Measurements from ENCODE around the gene VENTX. TPM values are rescaled to one million over a fixed set of nuclear protein-coding genes. Genes with fewer than 3 reads are reported as not detected.

VENTX gene
- total RNA-seq, 4 donors from 2014 or later = 0.21 to 1.3 (median 0.51) TPM; not detected in 1

DNA sequence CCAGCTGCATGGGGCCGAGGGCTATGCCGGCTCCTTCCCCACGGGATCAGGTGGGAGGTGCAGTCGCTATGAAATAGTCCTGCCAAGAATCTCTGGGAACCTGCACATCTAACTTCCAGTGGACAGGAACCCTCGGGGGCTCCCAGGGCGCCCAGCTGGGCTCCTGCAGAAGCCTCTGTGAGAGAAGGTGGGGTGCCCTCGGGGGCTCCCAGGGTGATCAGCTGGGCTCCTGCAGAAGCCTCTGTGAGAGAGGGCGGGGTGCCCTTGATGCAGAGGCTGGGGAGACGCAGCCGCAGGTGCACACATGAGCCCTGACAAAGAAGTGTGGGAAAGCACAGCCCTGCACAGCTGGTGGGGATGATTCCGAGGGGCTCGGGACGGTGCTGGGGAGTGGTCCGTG lies 5.9 kb downstream of the VENTX start:
- no peak for TF ChIP-seq POLR2A (IDR thresholded peaks at IDR 0.05)
- TF ChIP-seq, protein P1, sequence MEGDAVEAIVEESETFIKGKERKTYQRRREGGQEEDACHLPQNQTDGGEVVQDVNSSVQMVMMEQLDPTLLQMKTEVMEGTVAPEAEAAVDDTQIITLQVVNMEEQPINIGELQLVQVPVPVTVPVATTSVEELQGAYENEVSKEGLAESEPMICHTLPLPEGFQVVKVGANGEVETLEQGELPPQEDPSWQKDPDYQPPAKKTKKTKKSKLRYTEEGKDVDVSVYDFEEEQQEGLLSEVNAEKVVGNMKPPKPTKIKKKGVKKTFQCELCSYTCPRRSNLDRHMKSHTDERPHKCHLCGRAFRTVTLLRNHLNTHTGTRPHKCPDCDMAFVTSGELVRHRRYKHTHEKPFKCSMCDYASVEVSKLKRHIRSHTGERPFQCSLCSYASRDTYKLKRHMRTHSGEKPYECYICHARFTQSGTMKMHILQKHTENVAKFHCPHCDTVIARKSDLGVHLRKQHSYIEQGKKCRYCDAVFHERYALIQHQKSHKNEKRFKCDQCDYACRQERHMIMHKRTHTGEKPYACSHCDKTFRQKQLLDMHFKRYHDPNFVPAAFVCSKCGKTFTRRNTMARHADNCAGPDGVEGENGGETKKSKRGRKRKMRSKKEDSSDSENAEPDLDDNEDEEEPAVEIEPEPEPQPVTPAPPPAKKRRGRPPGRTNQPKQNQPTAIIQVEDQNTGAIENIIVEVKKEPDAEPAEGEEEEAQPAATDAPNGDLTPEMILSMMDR (IDR thresholded peaks at IDR 0.05) = no peak
- Histone ChIP-seq H3K36me3 (no peaks in the 10 kb centered on the region), H3K27me3 (peaks cover 0 to 4% of the 10 kb centered on the region in 2 donors), H3K4me1 (no peaks in the 10 kb centered on the region), H3K27ac (no peak overlapping the region), H3K4me3 (no peak overlapping the region), H3K9me3 (no peaks in the 10 kb centered on the region)
- intact Hi-C loops (cut with DNase I; ENCODE audit: low total_unique reads) = no loop called here
- DNase-seq = no peak

DNA sequence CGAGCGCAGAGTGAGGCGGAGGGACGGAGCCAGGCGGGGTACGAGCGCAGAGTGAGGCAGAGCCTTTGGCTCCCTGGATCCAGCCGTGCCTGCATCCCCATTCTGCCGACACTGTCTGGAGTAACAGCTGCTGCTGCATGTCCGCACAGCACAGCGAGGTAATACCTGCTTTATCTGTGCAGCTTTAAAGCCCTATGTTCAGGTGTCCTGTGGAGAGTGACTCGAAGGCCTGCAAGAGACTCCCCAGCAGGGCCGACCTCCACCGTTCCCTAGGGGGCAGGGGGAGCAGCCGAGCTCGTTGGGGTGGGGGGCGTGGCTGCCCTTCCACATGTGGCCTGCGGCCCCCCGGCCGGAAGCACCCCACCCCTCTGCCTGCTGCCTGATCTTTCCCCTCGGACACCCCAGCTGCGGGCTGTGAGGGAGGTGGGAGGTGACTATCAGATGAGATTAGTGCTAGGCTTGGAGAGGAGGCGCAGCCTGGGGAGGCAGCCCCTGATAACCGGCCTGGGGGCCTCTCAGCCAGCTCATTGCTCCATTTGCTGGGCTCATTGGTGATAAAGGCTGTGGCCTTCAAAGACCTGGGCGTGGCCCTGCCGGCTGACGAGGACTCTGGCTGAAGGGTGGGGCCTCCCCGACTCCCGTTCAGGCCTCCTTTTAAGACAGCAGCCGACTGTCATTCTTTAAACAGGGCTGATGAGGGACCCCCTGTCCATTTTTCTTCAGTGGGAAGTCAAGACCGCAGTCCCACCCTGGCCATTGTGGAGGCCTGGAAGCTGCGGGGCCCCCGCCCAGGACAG lies 8.0 kb downstream of the VENTX start:
- H3K27me3 ChIP-seq = no peaks in the 10 kb centered on the region
- no peak overlapping the region for H3K4me3 ChIP-seq
- no peaks in the 10 kb centered on the region for H3K9me3 ChIP-seq
- H3K27ac ChIP-seq = no peak overlapping the region
- intact Hi-C loops (cut with DNase I; ENCODE audit: low total_unique reads) = no loop called here
- H3K4me1 ChIP-seq = no peaks in the 10 kb centered on the region
- no peaks in the 10 kb centered on the region for H3K36me3 ChIP-seq
- TF ChIP-seq, protein P1 (IDR thresholded peaks at IDR 0.05) = no peak
- no peak for TF ChIP-seq POLR2A (IDR thresholded peaks at IDR 0.05)
- no peak for DNase-seq

GRCh38 chr10:133246236-133246626 lies 8.6 kb downstream of the VENTX start:
- H3K4me1 ChIP-seq = no peaks in the 10 kb centered on the region
- TF ChIP-seq, protein P1 (IDR thresholded peaks at IDR 0.05) = no peak
- H3K36me3 ChIP-seq = no peaks in the 10 kb centered on the region
- no peak overlapping the region for H3K4me3 ChIP-seq
- DNase-seq = no peak
- H3K27ac ChIP-seq = no peak overlapping the region
- intact Hi-C loops (cut with DNase I; ENCODE audit: low total_unique reads) = no loop called here
- no peaks in the 10 kb centered on the region for H3K9me3 ChIP-seq
- no peaks in the 10 kb centered on the region for H3K27me3 ChIP-seq

GRCh38 chr10:133247681-133248333 lies 10.2 kb downstream of the VENTX start:
- Histone ChIP-seq H3K27ac (no peak overlapping the region), H3K4me3 (peak overlapping the region in 1 of 2 donors; percentile 20), H3K36me3 (no peaks in the 10 kb centered on the region), H3K9me3 (no peaks in the 10 kb centered on the region), H3K27me3 (no peaks in the 10 kb centered on the region), H3K4me1 (no peaks in the 10 kb centered on the region)
- no peak for DNase-seq
- TF ChIP-seq, protein P1 (IDR thresholded peaks at IDR 0.05) = no peak
- intact Hi-C loops (cut with DNase I; ENCODE audit: low total_unique reads) = no loop called here

- Histone ChIP-seq H3K4me3 (no peak overlapping the region), H3K27ac (no peak overlapping the region), H3K4me1 (no peaks in the 10 kb centered on the region), H3K27me3 (no peaks in the 10 kb centered on the region), H3K9me3 (no peaks in the 10 kb centered on the region), H3K36me3 (no peaks in the 10 kb centered on the region)
- no peak for DNase-seq
- TF ChIP-seq POLR2A (IDR thresholded peaks at IDR 0.05) = no peak
- TF ChIP-seq, protein P1 (IDR thresholded peaks at IDR 0.05) = no peak
- intact Hi-C loops (cut with DNase I; ENCODE audit: low total_unique reads) = no loop called here
Measured at GRCh38 chr10:133248334-133248715, 10.7 kb downstream of the VENTX start.
